ENCODE results near the gene SPTBN1. TPM values are rescaled to one million over a fixed set of nuclear protein-coding genes. Genes with fewer than 3 reads are reported as not detected.
A peak's percentile ranks its signal among the peaks of the same experiment; 100 is the strongest.

Gene SPTBN1
- total and polyA plus RNA-seq, 3 experiments from 2014 or later: 38.4 to 49.2 (median 38.5) TPM

- Mint-ChIP-seq H3K27ac (no peak overlapping the region), H3K4me3 (peak overlapping the region in 4 of 7 donors; percentile 32 to 61 (median 44)), H3K4me1 (peaks cover 0 to 2% (median 0%) of the 10 kb centered on the region in 3 donors), H3K36me3 (no peaks in the 10 kb centered on the region), H3K9me3 (no peaks in the 10 kb centered on the region), H3K27me3 (peaks cover 12 to 25% of the 10 kb centered on the region in 2 donors)
- ChIA-PET POLR2A (no interaction called here), CTCF (interaction anchor here (0.5 to 9.5 kb wide), 2 partner anchors 186 to 550 kb away, joined by 3 to 149 read pairs; no protein-coding TSS in a partner anchor)
- Histone ChIP-seq H3K36me3 (ENCODE audit: insufficient read depth, low read length) (no peaks in the 10 kb centered on the region), H3K27me3 (ENCODE audit: insufficient read depth, low read length, poor library complexity, severe bottlenecking) (peaks cover 5% of the 10 kb centered on the region), H3K4me3 (ENCODE audit: low read length) (no peak overlapping the region), H3K9me3 (ENCODE audit: low read length) (no peaks in the 10 kb centered on the region), H3K27ac (ENCODE audit: low read depth, low read length) (no peak overlapping the region), H3K4me1 (ENCODE audit: insufficient read depth, low read length) (no peaks in the 10 kb centered on the region)
- no peak for DNase-seq
Observed at GRCh38 chr2:54709336-54709809, 253.2 kb downstream of the SPTBN1 start.

- POLR2A ChIA-PET: no interaction called here
- Mint-ChIP-seq H3K4me3 (no peak overlapping the region), H3K36me3 (no peaks in the 10 kb centered on the region), H3K4me1 (peaks cover 0 to 2% (median 0%) of the 10 kb centered on the region in 3 donors), H3K9me3 (no peaks in the 10 kb centered on the region), H3K27me3 (peaks cover 12 to 25% of the 10 kb centered on the region in 2 donors), H3K27ac (no peak overlapping the region)
- no peak for DNase-seq
- no peaks in the 10 kb centered on the region for H3K9me3 ChIP-seq (ENCODE audit: low read length)
- H3K4me1 ChIP-seq (ENCODE audit: insufficient read depth, low read length): no peaks in the 10 kb centered on the region
- peaks cover 5% of the 10 kb centered on the region for H3K27me3 ChIP-seq (ENCODE audit: insufficient read depth, low read length, poor library complexity, severe bottlenecking)
- no peaks in the 10 kb centered on the region for H3K36me3 ChIP-seq (ENCODE audit: insufficient read depth, low read length)
- H3K27ac ChIP-seq (ENCODE audit: low read depth, low read length): no peak overlapping the region
- no peak overlapping the region for H3K4me3 ChIP-seq (ENCODE audit: low read length)
- CTCF ChIA-PET: interaction anchor here (9.5 kb wide), 1 partner anchor 187 kb away, joined by 149 read pairs; no protein-coding TSS in a partner anchor
Observed at GRCh38 chr2:54710216-54710615, 254.1 kb downstream of the SPTBN1 start.

GRCh38 chr2:54712516-54712915, 256.4 kb downstream of the SPTBN1 start:
- H3K9me3 ChIP-seq (ENCODE audit: low read length): no peaks in the 10 kb centered on the region
- no peak for DNase-seq
- H3K36me3 ChIP-seq (ENCODE audit: insufficient read depth, low read length): no peaks in the 10 kb centered on the region
- no peaks in the 10 kb centered on the region for H3K4me1 ChIP-seq (ENCODE audit: insufficient read depth, low read length)
- H3K27ac Mint-ChIP-seq: peak overlapping the region in 1 of 8 donors; percentile 38
- peaks cover 5% of the 10 kb centered on the region for H3K27me3 ChIP-seq (ENCODE audit: insufficient read depth, low read length, poor library complexity, severe bottlenecking)
- no peaks in the 10 kb centered on the region for H3K36me3 Mint-ChIP-seq
- peaks cover 12 to 36% of the 10 kb centered on the region in 2 donors for H3K27me3 Mint-ChIP-seq
- H3K4me3 ChIP-seq (ENCODE audit: low read length): no peak overlapping the region
- H3K27ac ChIP-seq (ENCODE audit: low read depth, low read length): no peak overlapping the region
- H3K9me3 Mint-ChIP-seq: no peaks in the 10 kb centered on the region
- ChIA-PET POLR2A (no interaction called here), CTCF (no interaction called here)
- no peak overlapping the region for H3K4me3 Mint-ChIP-seq
- peaks cover 0 to 2% (median 0%) of the 10 kb centered on the region in 3 donors for H3K4me1 Mint-ChIP-seq

- CTCF ChIA-PET: interaction anchor here (1.4 kb wide), 2 partner anchors 10 to 94 kb away, joined by 3 to 5 read pairs; no protein-coding TSS in a partner anchor
- DNase-seq: no peak
- no peaks in the 10 kb centered on the region for H3K4me1 ChIP-seq (ENCODE audit: insufficient read depth, low read length)
- H3K36me3 ChIP-seq (ENCODE audit: insufficient read depth, low read length): no peaks in the 10 kb centered on the region
- Mint-ChIP-seq H3K4me3 (no peak overlapping the region), H3K36me3 (no peaks in the 10 kb centered on the region), H3K4me1 (peaks cover 0 to 2% (median 0%) of the 10 kb centered on the region in 3 donors), H3K27ac (no peak overlapping the region), H3K9me3 (no peaks in the 10 kb centered on the region), H3K27me3 (peaks cover 10 to 44% of the 10 kb centered on the region in 2 donors)
- no peaks in the 10 kb centered on the region for H3K9me3 ChIP-seq (ENCODE audit: low read length)
- H3K4me3 ChIP-seq (ENCODE audit: low read length): no peak overlapping the region
- POLR2A ChIA-PET: no interaction called here
- H3K27ac ChIP-seq (ENCODE audit: low read depth, low read length): no peak overlapping the region
- H3K27me3 ChIP-seq (ENCODE audit: insufficient read depth, low read length, poor library complexity, severe bottlenecking): no peaks in the 10 kb centered on the region
Observed at GRCh38 chr2:54714996-54715395, 258.9 kb downstream of the SPTBN1 start.

- no peak for DNase-seq
- no peaks in the 10 kb centered on the region for H3K27me3 ChIP-seq (ENCODE audit: insufficient read depth, low read length, poor library complexity, severe bottlenecking)
- Mint-ChIP-seq H3K4me1 (no peaks in the 10 kb centered on the region), H3K4me3 (no peak overlapping the region), H3K27me3 (peaks cover 5 to 39% of the 10 kb centered on the region in 2 donors), H3K9me3 (no peaks in the 10 kb centered on the region), H3K27ac (no peak overlapping the region), H3K36me3 (no peaks in the 10 kb centered on the region)
- no peaks in the 10 kb centered on the region for H3K9me3 ChIP-seq (ENCODE audit: low read length)
- H3K4me1 ChIP-seq (ENCODE audit: insufficient read depth, low read length): no peaks in the 10 kb centered on the region
- no peak overlapping the region for H3K27ac ChIP-seq (ENCODE audit: low read depth, low read length)
- no peak overlapping the region for H3K4me3 ChIP-seq (ENCODE audit: low read length)
- POLR2A ChIA-PET: no interaction called here
- CTCF ChIA-PET: no interaction called here
- H3K36me3 ChIP-seq (ENCODE audit: insufficient read depth, low read length): no peaks in the 10 kb centered on the region
Observed at GRCh38 chr2:54716375-54716774, 260.2 kb downstream of the SPTBN1 start.

GRCh38 chr2:54720563-54720962, 264.4 kb downstream of the SPTBN1 start:
- DNase-seq: no peak
- peaks cover 14 to 20% (median 17%) of the 10 kb centered on the region in 3 donors for H3K4me1 Mint-ChIP-seq
- Histone ChIP-seq H3K4me3 (ENCODE audit: low read length) (no peak overlapping the region), H3K27me3 (ENCODE audit: insufficient read depth, low read length, poor library complexity, severe bottlenecking) (peaks cover 5% of the 10 kb centered on the region), H3K4me1 (ENCODE audit: insufficient read depth, low read length) (peaks cover 13% of the 10 kb centered on the region), H3K36me3 (ENCODE audit: insufficient read depth, low read length) (no peaks in the 10 kb centered on the region), H3K9me3 (ENCODE audit: low read length) (no peaks in the 10 kb centered on the region), H3K27ac (ENCODE audit: low read depth, low read length) (no peak overlapping the region)
- H3K27ac Mint-ChIP-seq: no peak overlapping the region
- peaks cover 0 to 5% (median 0%) of the 10 kb centered on the region in 3 donors for H3K36me3 Mint-ChIP-seq
- H3K4me3 Mint-ChIP-seq: no peak overlapping the region
- CTCF ChIA-PET: no interaction called here
- peaks cover 21 to 39% of the 10 kb centered on the region in 2 donors for H3K27me3 Mint-ChIP-seq
- no peaks in the 10 kb centered on the region for H3K9me3 Mint-ChIP-seq
- POLR2A ChIA-PET: no interaction called here

Other genes starting within 250 kb of the SPTBN1 start
- gene TSPYL6, start 200.1 kb upstream of the SPTBN1 start, total RNA-seq: not detected
- not detected for gene TSPYL6, start 200.1 kb upstream of the SPTBN1 start, polyA plus RNA-seq